HG03521 (cell line): ENCODE results near the gene RBP3.

Source experiments
- ATAC-seq: cut with Tn5 transposase; IDR thresholded peaks from one replicate; pipeline ENCODE4 v1.9.1; 2021; ENCODE audit warnings: mild to moderate bottlenecking, moderate library complexity; ENCODE audit not compliant: unreplicated experiment

Gene RBP3

DNA sequence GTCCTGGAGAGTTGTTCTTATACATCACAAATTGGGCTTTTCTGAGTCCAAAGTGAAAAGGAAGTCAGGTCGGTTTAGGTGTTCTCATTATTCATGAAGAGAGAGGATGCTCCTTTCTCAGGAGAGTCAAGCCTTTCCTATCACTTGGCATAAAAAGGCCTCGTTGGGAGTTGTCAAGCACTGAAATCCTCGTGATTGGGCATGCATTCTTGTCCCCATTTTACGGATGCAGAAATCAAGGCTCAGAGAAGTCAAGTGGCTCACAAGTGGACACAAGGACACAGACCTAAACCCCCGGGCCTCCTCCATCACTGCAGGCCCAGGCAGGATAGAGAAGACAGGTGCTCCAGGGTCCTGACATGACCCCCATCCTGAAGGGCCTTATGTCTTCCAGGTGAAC is 8.5 kb downstream of the RBP3 start:
- ATAC-seq = no peak

DNA sequence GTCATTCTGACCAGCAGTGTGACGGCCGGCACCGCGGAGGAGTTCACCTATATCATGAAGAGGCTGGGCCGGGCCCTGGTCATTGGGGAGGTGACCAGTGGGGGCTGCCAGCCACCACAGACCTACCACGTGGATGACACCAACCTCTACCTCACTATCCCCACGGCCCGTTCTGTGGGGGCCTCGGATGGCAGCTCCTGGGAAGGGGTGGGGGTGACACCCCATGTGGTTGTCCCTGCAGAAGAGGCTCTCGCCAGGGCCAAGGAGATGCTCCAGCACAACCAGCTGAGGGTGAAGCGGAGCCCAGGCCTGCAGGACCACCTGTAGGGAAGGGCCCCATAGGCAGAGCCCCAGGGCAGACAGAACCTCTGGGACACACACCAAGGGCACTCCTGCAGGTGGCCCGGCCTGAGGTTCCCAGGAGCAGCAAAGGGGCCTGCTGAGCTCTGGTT is 9.0 kb downstream of the RBP3 start:
- ATAC-seq = no peak

DNA sequence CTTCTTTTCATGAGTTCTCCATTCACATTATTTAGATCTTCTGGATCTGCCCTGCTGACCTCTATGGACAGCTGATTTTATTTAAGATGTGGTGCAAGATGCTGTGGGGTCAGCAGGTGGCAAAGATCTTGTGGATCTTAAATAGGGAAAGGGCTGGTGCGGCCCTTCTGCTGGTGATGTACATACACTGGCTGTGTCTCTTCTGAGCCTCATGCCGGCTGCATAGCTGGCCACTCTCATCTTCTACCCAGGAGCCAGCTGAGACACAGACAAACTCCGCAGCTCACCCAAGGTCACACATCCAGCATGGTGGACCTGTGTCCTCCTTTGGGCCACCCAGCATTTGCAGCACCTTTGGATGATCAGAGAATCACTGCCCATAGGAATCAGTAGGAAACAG is 9.7 kb downstream of the RBP3 start:
- no peak for ATAC-seq

- no peak for ATAC-seq
These were observed 10.3 kb downstream of the RBP3 start for GRCh38 chr10:47358457-47358856.

- ATAC-seq = no peak
These were observed 10.9 kb downstream of the RBP3 start for GRCh38 chr10:47359101-47359500.

DNA sequence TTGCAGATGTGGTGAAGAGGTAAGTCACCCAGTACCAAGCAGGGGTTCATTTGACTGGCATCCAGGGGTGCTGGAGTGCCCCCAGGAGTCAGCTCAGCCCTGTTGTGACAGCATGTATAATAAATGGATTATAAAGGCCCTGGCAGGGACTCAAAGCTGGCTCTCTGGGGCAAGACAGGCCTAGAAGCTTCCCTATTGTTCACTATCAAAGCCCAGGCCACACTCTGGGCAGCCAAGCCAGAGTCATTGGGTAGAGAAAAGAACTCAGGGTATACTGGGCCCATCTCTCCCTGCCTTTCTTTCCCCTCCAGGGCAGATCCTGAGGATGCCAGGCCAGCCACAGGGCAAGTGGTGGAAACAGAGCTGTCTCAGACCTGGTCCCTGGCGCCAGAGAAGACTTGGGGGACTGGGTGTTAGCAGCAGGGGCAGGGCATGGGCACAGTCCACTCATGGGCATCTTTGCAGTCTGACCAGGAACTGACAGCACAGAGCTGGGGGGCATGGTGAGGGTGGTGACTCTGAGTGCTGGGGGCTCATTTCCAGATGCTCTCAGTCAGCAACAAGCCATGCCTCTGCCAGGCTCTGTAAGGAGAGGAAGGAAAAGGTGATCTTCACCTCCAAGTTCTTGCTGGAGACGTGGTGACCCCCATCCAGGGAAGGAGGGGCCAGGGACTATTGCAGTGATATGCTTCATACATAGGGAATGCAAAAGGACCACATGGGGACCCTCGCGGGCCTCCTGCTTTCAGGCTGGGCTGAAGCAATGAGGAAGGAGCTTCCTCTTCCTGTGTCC is 11.7 kb downstream of the RBP3 start:
- no peak for ATAC-seq

DNA sequence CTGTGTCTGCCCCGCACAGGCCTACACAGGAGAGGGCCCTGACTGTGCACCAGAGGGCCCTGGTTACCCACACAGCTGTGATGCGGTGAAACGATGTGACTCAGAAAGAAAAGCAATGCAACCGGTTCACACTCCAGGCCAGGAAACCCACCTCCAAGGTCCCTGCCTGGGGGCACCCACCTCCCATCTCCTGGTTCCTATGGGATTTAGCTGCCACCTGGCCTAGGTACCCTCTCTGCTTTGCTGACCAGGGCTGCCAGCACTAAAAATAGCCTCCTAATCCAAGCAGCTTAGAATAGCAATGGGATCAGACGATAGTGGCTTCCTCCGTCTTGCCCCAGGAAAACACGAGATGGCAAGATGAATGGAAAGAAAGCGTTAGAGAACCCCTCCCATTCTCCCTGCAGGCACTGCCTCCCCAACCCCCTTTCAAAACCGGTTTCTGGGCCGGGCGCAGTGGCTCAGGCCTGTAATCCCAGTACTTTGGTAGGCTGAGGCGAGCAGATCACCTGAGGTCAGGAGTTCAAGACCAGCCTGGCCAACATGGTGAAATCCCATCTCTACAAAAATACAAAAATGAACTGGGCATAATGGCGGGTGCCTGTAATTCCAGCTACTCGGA is 12.4 kb downstream of the RBP3 start:
- ATAC-seq = no peak

DNA sequence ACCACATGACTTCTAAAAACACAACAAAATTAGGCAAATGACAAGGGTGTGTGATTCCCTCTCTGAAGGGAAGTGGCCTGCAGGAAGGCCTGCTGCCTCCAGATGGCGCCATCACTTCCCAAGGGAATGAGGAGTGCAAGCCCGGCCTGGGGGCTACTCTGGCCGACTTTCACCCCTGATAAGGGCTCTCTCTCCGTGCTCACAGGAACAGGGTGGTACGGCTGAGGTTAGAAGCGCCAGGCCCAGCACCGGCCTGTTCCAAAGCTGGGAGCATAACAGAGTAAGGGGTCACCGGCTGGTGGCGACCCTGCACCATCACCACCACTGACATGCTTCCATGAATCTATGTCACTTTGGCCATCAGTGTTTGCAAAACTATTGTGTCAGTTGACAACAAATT is 13.1 kb downstream of the RBP3 start:
- no peak for ATAC-seq

- ATAC-seq = no peak
These were observed 14.0 kb downstream of the RBP3 start for GRCh38 chr10:47362199-47362598.

DNA sequence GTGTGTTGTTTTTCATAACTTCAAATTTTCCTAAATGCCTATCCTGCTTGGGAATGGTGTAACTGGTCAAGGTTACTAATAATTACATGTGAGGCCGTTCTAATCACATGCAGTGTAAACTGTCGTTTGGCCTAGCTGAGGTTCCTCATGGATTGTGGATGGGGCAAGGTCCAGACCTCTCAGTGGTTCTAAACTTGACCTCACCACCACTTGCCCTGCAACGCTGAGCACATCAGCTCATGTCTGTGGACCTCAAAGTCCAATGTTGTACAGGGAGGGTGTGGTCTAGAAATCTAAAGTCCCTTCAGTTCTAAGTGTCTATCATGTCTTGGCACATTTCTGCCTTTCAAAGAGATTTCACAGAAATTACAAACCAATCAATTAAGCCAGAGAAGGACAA is 15.6 kb downstream of the RBP3 start:
- no peak for ATAC-seq

- no peak for ATAC-seq
These were observed 16.2 kb downstream of the RBP3 start for GRCh38 chr10:47364366-47364765.

GRCh38 chr10:47364911-47365310 is 16.7 kb downstream of the RBP3 start:
- ATAC-seq = no peak

DNA sequence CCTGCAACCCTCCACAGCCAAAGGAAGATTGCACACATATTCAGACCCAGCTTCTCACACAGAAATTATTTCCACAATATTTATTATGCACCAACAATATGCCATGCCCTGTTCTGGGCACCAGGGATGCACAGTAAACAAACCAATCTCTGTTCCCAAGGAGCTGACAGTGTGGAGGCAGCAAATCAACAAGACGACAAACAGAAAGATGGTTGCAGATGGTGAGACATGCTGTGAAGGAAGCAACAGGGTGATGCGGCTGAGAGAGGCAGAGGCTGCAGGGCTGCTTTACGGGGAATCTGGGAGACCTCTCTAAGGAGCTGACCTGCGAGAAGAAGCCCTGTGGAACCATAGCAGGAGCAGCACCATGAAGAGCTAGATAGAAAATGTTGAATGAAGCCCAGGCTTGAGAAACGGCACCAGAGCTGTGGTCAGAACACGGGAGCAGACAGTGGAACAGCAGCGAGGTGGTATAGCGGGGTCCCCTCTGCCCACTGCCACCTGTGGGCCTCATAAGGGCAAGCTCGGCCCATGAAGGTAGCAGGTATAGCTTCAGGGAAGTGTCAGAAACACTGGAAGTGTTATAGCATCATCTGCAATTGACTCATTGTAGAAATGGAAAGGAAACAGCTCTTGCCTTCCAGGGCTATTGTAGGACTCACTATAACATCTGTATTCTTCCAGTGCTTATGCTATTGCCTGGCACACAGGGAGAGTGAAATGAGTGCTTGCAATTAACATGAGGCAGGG is 17.4 kb downstream of the RBP3 start:
- ATAC-seq = no peak

GRCh38 chr10:47366181-47366631 is 18.0 kb downstream of the RBP3 start:
- no peak for ATAC-seq

DNA sequence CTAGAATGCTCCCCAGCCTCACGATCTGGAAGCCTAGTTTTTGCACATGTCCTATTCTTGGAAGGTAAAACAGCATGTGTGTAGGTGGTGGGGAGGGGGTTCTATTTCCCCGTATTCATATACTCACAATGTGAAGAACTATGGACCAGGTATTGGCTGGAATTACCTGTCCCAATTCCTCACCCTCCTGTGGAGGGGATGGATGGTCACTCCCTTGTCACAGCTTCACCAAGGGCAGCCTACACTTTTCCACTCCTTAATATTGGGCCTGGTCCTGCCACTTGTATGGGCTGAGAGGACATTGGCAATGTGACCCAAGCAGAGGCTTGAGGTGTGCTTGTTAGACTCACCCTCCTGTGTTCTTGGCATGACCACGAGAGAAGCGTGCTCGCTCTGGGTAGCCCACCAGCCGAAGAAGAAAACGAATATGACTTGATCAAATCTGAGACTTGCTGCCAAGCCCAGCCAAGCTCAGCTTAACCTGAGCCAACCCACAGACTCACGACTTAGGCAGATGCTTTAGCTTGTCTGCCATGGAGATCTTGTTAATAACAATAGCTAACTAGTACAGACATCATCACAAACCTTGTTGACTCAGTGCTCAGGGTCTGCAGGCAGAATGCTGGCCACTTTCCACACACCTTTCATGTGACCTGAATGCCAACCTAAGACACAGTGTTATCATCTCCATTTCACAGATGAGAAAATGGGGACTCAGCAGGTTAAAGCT is 18.7 kb downstream of the RBP3 start:
- ATAC-seq = no peak

GRCh38 chr10:47367646-47368045 is 19.5 kb downstream of the RBP3 start:
- no peak for ATAC-seq

GRCh38 chr10:47368431-47369180 is 20.4 kb downstream of the RBP3 start:
- ATAC-seq = no peak

GRCh38 chr10:47369251-47369894 is 21.2 kb downstream of the RBP3 start:
- no peak for ATAC-seq

- ATAC-seq = no peak
These were observed 22.0 kb downstream of the RBP3 start for GRCh38 chr10:47370015-47370767.
